K562 treated with DMSO at 1 percent for 12 hours (cell line): Measurements from ENCODE around the gene HTR3A. TPM values are rescaled to one million over a fixed set of nuclear protein-coding genes. Genes with fewer than 3 reads are reported as not detected.

Experiments
- total RNA-seq: library from RNA; unstranded; fragments of 300-600 nt; gene quantifications from 2 replicates; pipeline ENCODE4 v1.2.3, GENCODE V29; 2022; ENCODE audit not compliant: insufficient read depth

HTR3A gene
- total RNA-seq: not detected in 2 replicates

DNA sequence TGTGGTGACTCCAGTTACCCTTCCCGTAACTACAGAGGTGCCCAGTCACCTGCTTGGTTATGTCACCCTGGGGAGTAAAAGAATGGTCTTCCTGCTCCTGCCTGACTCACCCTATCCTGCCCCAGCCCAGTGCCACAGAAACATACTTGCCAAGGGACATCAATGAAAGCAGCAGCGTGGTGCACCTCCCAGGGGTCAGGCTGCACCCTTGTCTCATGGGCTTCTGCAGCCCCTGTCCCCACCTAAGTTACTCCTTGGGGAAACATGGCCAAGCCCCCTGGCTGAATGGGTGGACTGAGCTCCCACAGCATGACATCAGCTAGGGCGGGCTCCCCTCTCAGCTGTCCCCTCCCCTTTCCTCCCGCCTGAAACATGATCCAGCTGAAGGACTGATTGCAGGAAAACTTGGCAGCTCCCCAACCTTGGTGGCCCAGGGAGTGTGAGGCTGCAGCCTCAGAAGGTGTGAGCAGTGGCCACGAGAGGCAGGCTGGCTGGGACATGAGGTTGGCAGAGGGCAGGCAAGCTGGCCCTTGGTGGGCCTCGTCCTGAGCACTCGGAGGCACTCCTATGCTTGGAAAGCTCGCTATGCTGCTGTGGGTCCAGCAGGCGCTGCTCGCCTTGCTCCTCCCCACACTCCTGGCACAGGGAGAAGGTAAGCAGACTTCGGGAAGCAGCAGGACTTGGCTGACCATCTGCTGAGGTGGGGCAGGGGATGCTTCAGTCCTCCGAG, at the start of gene HTR3A:
Gene HTR3A (plus strand): TSS at position 368 of the 730 bp plus-strand sequence. CDS start 218 bp downstream, at position 586.

Other genes with a start within 250 kb of the HTR3A start
- gene ZW10, start 201.4 kb upstream of the HTR3A start, total RNA-seq: 8.4 and 19.5 TPM in 2 replicates
- gene CLDN25, start 195.3 kb upstream of the HTR3A start, total RNA-seq: not detected in 2 replicates
- 8.2 and 15.8 TPM in 2 replicates for gene USP28, start 99.5 kb upstream of the HTR3A start, total RNA-seq
- not detected in 2 replicates for gene HTR3B, start 70.3 kb upstream of the HTR3A start, total RNA-seq
- not detected in 2 replicates for gene ZBTB16, start 84.6 kb downstream of the HTR3A start, total RNA-seq